K562 (cell line): ENCODE results near the gene SEPTIN1. TPM values are rescaled to one million over a fixed set of nuclear protein-coding genes. Genes with fewer than 3 reads are reported as not detected.

Experiments
- CREB1 ChIP-seq, 2 experiments: sonication (generic) in 1 of 2; formaldehyde crosslinking in 1 of 2; IDR thresholded peaks; 2 replicates each; pipeline versions ENCODE4 v1.6.1 to v1.8.0; 2012 to 2022; ENCODE audit warnings: inconsistent platforms in 1 of 2, mild to moderate bottlenecking in 1 of 2, missing genetic modification reagents in 1 of 2, moderate library complexity in 1 of 2
- CUX1 ChIP-seq: fragments of 200-800 bp; sonication (Bioruptor generic); IDR thresholded peaks from 2 replicates; pipeline ENCODE4 v1.6.1; 2016; ENCODE audit warnings: missing genetic modification characterization, missing compliant biosample characterization
- DPF2 ChIP-seq: fragments of 450-650 bp; IDR thresholded peaks from 2 replicates; pipeline ENCODE4 v1.6.1; 2016
- GTF2A2 ChIP-seq: IDR thresholded peaks from 2 replicates; pipeline ENCODE4 v1.6.1; 2016; ENCODE audit warnings: mild to moderate bottlenecking, missing genetic modification characterization, missing compliant biosample characterization
- HMGN3 ChIP-seq: IDR thresholded peaks from 2 replicates; pipeline ENCODE4 v1.6.1; 2011; ENCODE audit warnings: borderline replicate concordance, low read depth, mild to moderate bottlenecking, mixed read lengths, low read length; ENCODE audit not compliant: insufficient read length; ENCODE audit errors: extremely low read depth
- LARP7 ChIP-seq: fragments of 450-650 bp; IDR thresholded peaks from 2 replicates; pipeline ENCODE4 v1.6.1; 2016
- LEF1 ChIP-seq: fragments of 450-650 bp; IDR thresholded peaks from 2 replicates; pipeline ENCODE4 v1.6.1; 2016; ENCODE audit warnings: mild to moderate bottlenecking
- MCM2 ChIP-seq: fragments of 450-650 bp; IDR thresholded peaks from 2 replicates; pipeline ENCODE4 v1.6.1; 2017; ENCODE audit warnings: low read depth, mild to moderate bottlenecking
- MNT ChIP-seq, 2 experiments: fragments of 450-650 bp; conservative IDR thresholded peaks; 2 replicates each; pipeline ENCODE4 v1.6.1; 2017; ENCODE audit warnings: mild to moderate bottlenecking in 2 of 2, moderate library complexity in 2 of 2
- NUFIP1 ChIP-seq: fragments of 450-650 bp; IDR thresholded peaks from 2 replicates; pipeline ENCODE4 v1.6.1; 2018; ENCODE audit not compliant: partially characterized antibody
- POLR3G ChIP-seq: IDR thresholded peaks from 2 replicates; pipeline ENCODE4 v1.6.1; 2011; ENCODE audit not compliant: insufficient read length, insufficient replicate concordance; ENCODE audit errors: extremely low read depth
- RAD21 ChIP-seq, 2 experiments: fragments of 250-450 bp in 1 of 2; fragments of 450-650 bp in 1 of 2; sonication (Bioruptor Pico) in 1 of 2; formaldehyde crosslinking in 1 of 2; IDR thresholded peaks in 1 of 2; conservative IDR thresholded peaks in 1 of 2; 2 replicates each; pipeline versions ENCODE4 v1.4.0 to v1.8.0; 2020 to 2022; ENCODE audit warnings: mild to moderate bottlenecking in 2 of 2, moderate library complexity in 1 of 2
- SIN3A ChIP-seq, 2 experiments: fragments of 150-350 bp in 1 of 2; IDR thresholded peaks; 2 replicates each; pipeline ENCODE4 v1.6.1; 2011 to 2016; ENCODE audit warnings: borderline replicate concordance in 2 of 2, low read depth in 2 of 2, low read length in 2 of 2, mild to moderate bottlenecking in 2 of 2, moderate library complexity in 2 of 2; ENCODE audit not compliant: control insufficient read depth in 1 of 2
- SMARCA4 ChIP-seq: fragments of 450-650 bp; IDR thresholded peaks from 2 replicates; pipeline ENCODE4 v1.6.1; 2016
- SRSF9 ChIP-seq: fragments of 200-400 bp; formaldehyde crosslinking; IDR thresholded peaks from 2 replicates; pipeline ENCODE4 v1.6.1; 2017; ENCODE audit warnings: low read depth, low read length, borderline replicate concordance
- ZNF780A ChIP-seq: fragments of 250-450 bp; sonication (Bioruptor Pico); IDR thresholded peaks from 2 replicates; pipeline ENCODE4 v1.5.0; 2021; ENCODE audit warnings: mild to moderate bottlenecking
- polyA plus RNA-seq, 8 experiments: library from polyadenylated mRNA; depleted of rRNA in 4 of 8; stranded (reverse) in 5 of 8; unstranded in 3 of 8; fragments of >200 nt; fragmentation: Nextera tagmentation in 2 of 8; fragmentation: Illumina TruSeq in 1 of 8; extraction: Ambion mirVana in 2 of 8; extraction: Trizol in 1 of 8; gene quantifications; 2 replicates each; pipeline versions ENCODE4 v1.2.1 to v1.2.3, GENCODE V29; 2011 to 2014; ENCODE audit warnings: inconsistent platforms in 1 of 8, missing spikeins in 1 of 8
- total RNA-seq, 7 experiments: library from RNA; depleted of rRNA in 6 of 7; stranded (reverse); fragments of >200 nt in 6 of 7; fragmentation: Illumina TruSeq in 2 of 7; extraction: Trizol in 2 of 7; gene quantifications; 2 replicates each; pipeline versions ENCODE4 v1.2.1 to v1.2.3, GENCODE V29; 2011 to 2021; ENCODE audit warnings: low replicate concordance in 1 of 7
- TF ChIP-seq, protein P1 (sequence below): fragments of 450-650 bp; formaldehyde crosslinking; IDR thresholded peaks from 2 replicates; pipeline ENCODE4 v1.4.0; 2020; ENCODE audit warnings: mild to moderate bottlenecking, mixed read lengths
- TF ChIP-seq, protein P2 (sequence below): sonication (generic); formaldehyde crosslinking; IDR thresholded peaks from 2 replicates; pipeline ENCODE4 v1.8.0; 2022; ENCODE audit warnings: mild to moderate bottlenecking, low read depth, missing genetic modification reagents

SEPTIN1 gene
- total and polyA plus RNA-seq, 9 of the 15 experiments (the other 6 are each of a cell fraction or from before 2014, with no cell fraction given) = 0.23 to 5.6 (median 1.7) TPM; not detected in 1

GRCh38 chr16:30395992-30396585, 13.7 kb upstream of the SEPTIN1 start (continued):
- TF ChIP-seq HMGN3 (no peak), LARP7 (no peak), DPF2 (0 out of 2 replicates have a peak, but pooled peaks have one; percentile 38), SMARCA4 (no peak), GTF2A2 (tag) (no peak), MCM2 (no peak), NUFIP1 (no peak), SRSF9 (no peak), ZNF780A (no peak), CREB1 (IDR thresholded peaks at IDR 0.05) (no peak), CREB1 (CRISPR knock-in tag; IDR thresholded peaks at IDR 0.05) (peak; percentile 33; the same call in 1 of the 2 replicates), POLR3G (no peak), MNT (conservative IDR thresholded peaks at IDR 0.05) (0 out of 4 replicates have a peak, but pooled peaks of 1 of the 2 experiments have one; percentile 15), SIN3A (IDR thresholded peaks at IDR 0.05; ENCODE audit: borderline replicate concordance in 2 of 2, control insufficient read depth in 1 of 2, low read depth in 2 of 2, low read length in 2 of 2) (no peak), LEF1 (no peak), CUX1 (CRISPR knock-in tag) (no peak), RAD21 (CRISPR knock-in tag; conservative IDR thresholded peaks at IDR 0.05 in 1 of 2, IDR thresholded peaks at IDR 0.05 in 1 of 2) (no peak)
- TF ChIP-seq, protein P1, sequence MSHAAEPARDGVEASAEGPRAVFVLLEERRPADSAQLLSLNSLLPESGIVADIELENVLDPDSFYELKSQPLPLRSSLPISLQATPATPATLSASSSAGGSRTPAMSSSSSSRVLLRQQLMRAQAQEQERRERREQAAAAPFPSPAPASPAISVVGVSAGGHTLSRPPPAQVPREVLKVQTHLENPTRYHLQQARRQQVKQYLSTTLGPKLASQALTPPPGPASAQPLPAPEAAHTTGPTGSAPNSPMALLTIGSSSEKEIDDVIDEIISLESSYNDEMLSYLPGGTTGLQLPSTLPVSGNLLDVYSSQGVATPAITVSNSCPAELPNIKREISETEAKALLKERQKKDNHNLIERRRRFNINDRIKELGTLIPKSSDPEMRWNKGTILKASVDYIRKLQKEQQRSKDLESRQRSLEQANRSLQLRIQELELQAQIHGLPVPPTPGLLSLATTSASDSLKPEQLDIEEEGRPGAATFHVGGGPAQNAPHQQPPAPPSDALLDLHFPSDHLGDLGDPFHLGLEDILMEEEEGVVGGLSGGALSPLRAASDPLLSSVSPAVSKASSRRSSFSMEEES (CRISPR knock-in tag) = no peak
- TF ChIP-seq, protein P2, sequence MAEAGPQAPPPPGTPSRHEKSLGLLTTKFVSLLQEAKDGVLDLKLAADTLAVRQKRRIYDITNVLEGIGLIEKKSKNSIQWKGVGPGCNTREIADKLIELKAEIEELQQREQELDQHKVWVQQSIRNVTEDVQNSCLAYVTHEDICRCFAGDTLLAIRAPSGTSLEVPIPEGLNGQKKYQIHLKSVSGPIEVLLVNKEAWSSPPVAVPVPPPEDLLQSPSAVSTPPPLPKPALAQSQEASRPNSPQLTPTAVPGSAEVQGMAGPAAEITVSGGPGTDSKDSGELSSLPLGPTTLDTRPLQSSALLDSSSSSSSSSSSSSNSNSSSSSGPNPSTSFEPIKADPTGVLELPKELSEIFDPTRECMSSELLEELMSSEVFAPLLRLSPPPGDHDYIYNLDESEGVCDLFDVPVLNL (CRISPR knock-in tag) = no peak
